ENCODE data around the gene PEAR1. TPM values are rescaled to one million over a fixed set of nuclear protein-coding genes. Genes with fewer than 3 reads are reported as not detected.

Gene PEAR1
- total RNA-seq, 2 donors from 2014 or later: 2.5 to 3.5 TPM

- Histone ChIP-seq H3K4me3 (no peak overlapping the region), H3K36me3 (no peaks in the 10 kb centered on the region), H3K27ac (no peak overlapping the region), H3K9me3 (no peaks in the 10 kb centered on the region), H3K9ac (ENCODE audit: low read depth in 2 of 2, low read length in 2 of 2) (no peak overlapping the region), H3K27me3 (no peaks in the 10 kb centered on the region), H3K4me1 (no peaks in the 10 kb centered on the region)
- DNase-seq: no peak
- intact Hi-C loops (cut with DNase I): no loop called here
- TF ChIP-seq, protein P1, sequence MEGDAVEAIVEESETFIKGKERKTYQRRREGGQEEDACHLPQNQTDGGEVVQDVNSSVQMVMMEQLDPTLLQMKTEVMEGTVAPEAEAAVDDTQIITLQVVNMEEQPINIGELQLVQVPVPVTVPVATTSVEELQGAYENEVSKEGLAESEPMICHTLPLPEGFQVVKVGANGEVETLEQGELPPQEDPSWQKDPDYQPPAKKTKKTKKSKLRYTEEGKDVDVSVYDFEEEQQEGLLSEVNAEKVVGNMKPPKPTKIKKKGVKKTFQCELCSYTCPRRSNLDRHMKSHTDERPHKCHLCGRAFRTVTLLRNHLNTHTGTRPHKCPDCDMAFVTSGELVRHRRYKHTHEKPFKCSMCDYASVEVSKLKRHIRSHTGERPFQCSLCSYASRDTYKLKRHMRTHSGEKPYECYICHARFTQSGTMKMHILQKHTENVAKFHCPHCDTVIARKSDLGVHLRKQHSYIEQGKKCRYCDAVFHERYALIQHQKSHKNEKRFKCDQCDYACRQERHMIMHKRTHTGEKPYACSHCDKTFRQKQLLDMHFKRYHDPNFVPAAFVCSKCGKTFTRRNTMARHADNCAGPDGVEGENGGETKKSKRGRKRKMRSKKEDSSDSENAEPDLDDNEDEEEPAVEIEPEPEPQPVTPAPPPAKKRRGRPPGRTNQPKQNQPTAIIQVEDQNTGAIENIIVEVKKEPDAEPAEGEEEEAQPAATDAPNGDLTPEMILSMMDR (IDR thresholded peaks at IDR 0.05): no peak
Measured at GRCh38 chr1:156953571-156953970, 60.1 kb downstream of the PEAR1 start.

DNA sequence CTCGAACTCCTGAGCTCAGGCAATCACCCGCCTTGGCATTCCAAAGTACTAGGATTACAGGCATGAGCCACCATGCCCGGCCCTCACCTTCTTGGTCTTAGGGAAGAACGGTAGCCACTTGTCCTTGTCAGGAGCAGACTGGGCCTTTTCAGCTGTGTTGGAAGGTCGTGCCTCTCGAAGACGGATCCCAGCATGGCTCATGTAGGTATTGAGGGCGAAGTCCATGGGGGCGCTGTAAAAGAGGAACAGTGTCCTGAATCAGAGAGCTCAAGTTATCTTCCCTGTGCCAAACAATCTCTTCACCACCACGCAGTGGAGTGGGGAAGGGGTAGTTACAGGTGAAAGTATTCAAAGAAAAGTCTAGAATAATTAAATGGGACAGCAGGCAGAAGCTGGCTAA, 62.8 kb downstream of the PEAR1 start:
- Histone ChIP-seq H3K27me3 (no peaks in the 10 kb centered on the region), H3K27ac (no peak overlapping the region), H3K9ac (ENCODE audit: low read depth in 2 of 2, low read length in 2 of 2) (no peak overlapping the region), H3K4me1 (no peaks in the 10 kb centered on the region), H3K4me3 (no peak overlapping the region), H3K36me3 (peaks cover 5% of the 10 kb centered on the region), H3K9me3 (no peaks in the 10 kb centered on the region)
- no peak for DNase-seq
- TF ChIP-seq, protein P1 (IDR thresholded peaks at IDR 0.05): no peak
- intact Hi-C loops (cut with DNase I): no loop called here

DNA sequence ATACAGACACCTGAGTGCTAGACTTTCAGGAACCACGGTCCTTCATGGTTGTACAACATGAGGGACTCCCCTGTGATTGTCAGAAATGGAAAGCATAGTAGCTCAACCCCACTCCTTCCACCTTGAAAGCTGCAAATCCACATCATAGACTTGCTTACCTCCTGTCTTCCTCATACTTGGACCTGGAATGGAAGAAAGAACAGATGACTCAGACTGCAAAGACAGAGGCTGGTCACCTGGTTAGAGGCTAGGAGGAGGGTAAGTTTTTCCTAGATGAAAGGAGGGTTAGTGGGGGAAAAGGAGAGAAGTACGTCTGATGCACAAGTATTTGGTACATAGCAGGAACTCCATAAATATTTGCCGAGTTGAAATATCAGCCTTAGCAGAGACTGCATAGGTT, 64.1 kb downstream of the PEAR1 start:
- Histone ChIP-seq H3K4me1 (no peaks in the 10 kb centered on the region), H3K36me3 (peaks cover 5% of the 10 kb centered on the region), H3K27ac (no peak overlapping the region), H3K9ac (ENCODE audit: low read depth in 2 of 2, low read length in 2 of 2) (no peak overlapping the region), H3K4me3 (no peak overlapping the region), H3K27me3 (no peaks in the 10 kb centered on the region), H3K9me3 (no peaks in the 10 kb centered on the region)
- TF ChIP-seq, protein P1 (IDR thresholded peaks at IDR 0.05): no peak
- DNase-seq: no peak
- intact Hi-C loops (cut with DNase I): no loop called here

GRCh38 chr1:156958247-156958714, 64.8 kb downstream of the PEAR1 start:
- intact Hi-C loops (cut with DNase I): no loop called here
- Histone ChIP-seq H3K9ac (ENCODE audit: low read depth in 2 of 2, low read length in 2 of 2) (no peak overlapping the region), H3K4me1 (no peaks in the 10 kb centered on the region), H3K27ac (no peak overlapping the region), H3K4me3 (no peak overlapping the region), H3K9me3 (no peaks in the 10 kb centered on the region), H3K27me3 (no peaks in the 10 kb centered on the region), H3K36me3 (peaks cover 5% of the 10 kb centered on the region)
- TF ChIP-seq, protein P1 (IDR thresholded peaks at IDR 0.05): no peak
- no peak for DNase-seq

GRCh38 chr1:156959414-156959813, 65.9 kb downstream of the PEAR1 start:
- no peak for DNase-seq
- Histone ChIP-seq H3K4me1 (no peaks in the 10 kb centered on the region), H3K9me3 (no peaks in the 10 kb centered on the region), H3K27me3 (no peaks in the 10 kb centered on the region), H3K4me3 (no peak overlapping the region), H3K27ac (no peak overlapping the region), H3K9ac (ENCODE audit: low read depth in 2 of 2, low read length in 2 of 2) (no peak overlapping the region), H3K36me3 (peaks cover 5% of the 10 kb centered on the region)
- TF ChIP-seq, protein P1 (IDR thresholded peaks at IDR 0.05): no peak
- intact Hi-C loops (cut with DNase I): no loop called here

All from colonic mucosa (tissue), 4 donors.